Bronchial epithelial cell (primary cell): Measurements from ENCODE around the gene HYAL4. TPM values are rescaled to one million over a fixed set of nuclear protein-coding genes. Genes with fewer than 3 reads are reported as not detected.
"Not testable (repeated sequence)": the region's sequence is repeated elsewhere in the genome, so short reads cannot be mapped to it uniquely, and the experiment has no call there.

Experiments
- DNase-seq: peaks from one replicate; pipeline ENCODE4 v3.0.0-alpha.2; 2010; ENCODE audit warnings: low read depth
- FAIRE-seq: peaks from 2 replicates; lab custom pipeline; 2011; peaks lifted over from hg19 to GRCh38; lab: Jason Lieb, UNC
- H3K27me3 ChIP-seq: 2 replicates; pipeline ENCODE4 v1.5.1; 2011; ENCODE audit warnings: low read length; ENCODE audit not compliant: control insufficient read depth, insufficient read depth
- H3K36me3 ChIP-seq: 2 replicates; pipeline ENCODE4 v1.5.1; 2011; ENCODE audit warnings: low read length; ENCODE audit not compliant: control insufficient read depth, insufficient read depth
- H3K4me3 ChIP-seq: 2 replicates; pipeline ENCODE4 v1.5.1; 2011; ENCODE audit warnings: mild to moderate bottlenecking, low read depth, low read length, control low read depth
- total RNA-seq: library from RNA; depleted of rRNA; stranded (reverse); fragments of >200 nt; gene quantifications from 2 replicates; pipeline ENCODE4 v1.2.1, GENCODE V29; 2014
- TF ChIP-seq, protein P1 (sequence below): IDR thresholded peaks from 2 replicates; pipeline ENCODE4 v1.5.1; 2011; ENCODE audit warnings: mild to moderate bottlenecking, moderate library complexity, low read length, control low read depth, inconsistent platforms; ENCODE audit not compliant: insufficient read depth, severe bottlenecking

HYAL4 gene
- total RNA-seq, 1 donor from 2014 or later: under 0.01 TPM

DNA sequence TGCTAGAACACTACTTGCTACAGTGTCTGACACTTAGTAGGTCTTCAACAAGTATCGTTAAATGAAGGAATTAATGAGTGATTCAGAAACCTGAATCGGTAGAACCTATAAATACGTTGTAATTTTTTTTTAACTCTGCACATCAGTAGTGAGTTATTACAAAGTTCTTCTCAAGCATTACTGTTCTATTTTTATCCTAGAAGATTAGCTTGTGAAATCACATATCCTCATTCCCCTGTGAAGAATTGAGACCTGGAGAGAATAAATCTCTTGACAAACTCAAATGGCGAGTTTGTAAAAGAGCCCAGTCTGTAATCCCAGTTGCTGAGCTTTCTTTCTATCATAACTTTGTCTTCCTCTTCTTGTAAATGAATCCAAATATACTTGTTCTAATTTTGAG, 34.7 kb downstream of the HYAL4 start:
- no peak for FAIRE-seq
- no peak overlapping the region for H3K4me3 ChIP-seq
- DNase-seq: no peak
- no peaks in the 10 kb centered on the region for H3K27me3 ChIP-seq
- TF ChIP-seq, protein P1, sequence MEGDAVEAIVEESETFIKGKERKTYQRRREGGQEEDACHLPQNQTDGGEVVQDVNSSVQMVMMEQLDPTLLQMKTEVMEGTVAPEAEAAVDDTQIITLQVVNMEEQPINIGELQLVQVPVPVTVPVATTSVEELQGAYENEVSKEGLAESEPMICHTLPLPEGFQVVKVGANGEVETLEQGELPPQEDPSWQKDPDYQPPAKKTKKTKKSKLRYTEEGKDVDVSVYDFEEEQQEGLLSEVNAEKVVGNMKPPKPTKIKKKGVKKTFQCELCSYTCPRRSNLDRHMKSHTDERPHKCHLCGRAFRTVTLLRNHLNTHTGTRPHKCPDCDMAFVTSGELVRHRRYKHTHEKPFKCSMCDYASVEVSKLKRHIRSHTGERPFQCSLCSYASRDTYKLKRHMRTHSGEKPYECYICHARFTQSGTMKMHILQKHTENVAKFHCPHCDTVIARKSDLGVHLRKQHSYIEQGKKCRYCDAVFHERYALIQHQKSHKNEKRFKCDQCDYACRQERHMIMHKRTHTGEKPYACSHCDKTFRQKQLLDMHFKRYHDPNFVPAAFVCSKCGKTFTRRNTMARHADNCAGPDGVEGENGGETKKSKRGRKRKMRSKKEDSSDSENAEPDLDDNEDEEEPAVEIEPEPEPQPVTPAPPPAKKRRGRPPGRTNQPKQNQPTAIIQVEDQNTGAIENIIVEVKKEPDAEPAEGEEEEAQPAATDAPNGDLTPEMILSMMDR: no peak
- H3K36me3 ChIP-seq: no peaks in the 10 kb centered on the region

DNA sequence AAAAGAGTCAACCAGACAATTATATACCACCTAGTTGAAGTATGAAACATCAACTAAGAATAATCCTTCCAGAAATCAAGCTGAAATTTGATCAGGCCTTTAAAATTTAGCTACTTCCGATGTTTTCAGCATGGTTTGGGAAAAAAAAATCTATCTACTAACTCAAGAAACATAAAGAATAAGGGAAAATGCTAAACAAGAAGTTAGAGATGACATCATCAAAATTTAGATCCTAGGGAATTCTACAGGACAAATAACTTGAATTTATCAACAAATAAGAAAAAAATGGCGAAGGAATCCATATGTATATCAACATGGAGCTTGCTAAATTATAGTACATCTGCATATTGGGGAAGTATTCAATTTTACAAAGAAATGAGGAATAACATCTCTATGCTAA, 36.3 kb downstream of the HYAL4 start:
- FAIRE-seq (no peak), DNase-seq (no peak)
- Histone ChIP-seq H3K27me3 (no peaks in the 10 kb centered on the region), H3K4me3 (no peak overlapping the region), H3K36me3 (no peaks in the 10 kb centered on the region)
- TF ChIP-seq, protein P1: no peak

DNA sequence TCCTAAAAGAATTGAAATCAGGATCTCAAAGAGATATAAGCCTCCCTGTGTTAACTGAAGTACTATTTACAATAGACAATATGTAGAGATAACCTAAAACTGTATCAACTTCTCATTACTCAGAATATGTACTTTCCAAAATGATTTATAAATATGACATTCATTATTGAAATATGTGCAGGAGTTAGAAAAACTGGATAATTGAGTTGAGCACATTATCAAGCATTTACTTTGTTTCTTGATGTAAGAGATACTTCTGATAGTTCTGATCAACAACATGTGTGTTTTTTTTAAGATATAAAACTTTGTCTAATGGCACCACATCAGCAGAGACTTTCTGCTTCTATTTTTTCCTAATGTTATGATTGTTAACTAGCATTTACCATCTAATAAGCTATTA, 38.2 kb downstream of the HYAL4 start:
- H3K4me3 ChIP-seq: no peak overlapping the region
- no peaks in the 10 kb centered on the region for H3K27me3 ChIP-seq
- DNase-seq (no peak), FAIRE-seq (no peak)
- TF ChIP-seq, protein P1: no peak
- H3K36me3 ChIP-seq: no peaks in the 10 kb centered on the region

DNA sequence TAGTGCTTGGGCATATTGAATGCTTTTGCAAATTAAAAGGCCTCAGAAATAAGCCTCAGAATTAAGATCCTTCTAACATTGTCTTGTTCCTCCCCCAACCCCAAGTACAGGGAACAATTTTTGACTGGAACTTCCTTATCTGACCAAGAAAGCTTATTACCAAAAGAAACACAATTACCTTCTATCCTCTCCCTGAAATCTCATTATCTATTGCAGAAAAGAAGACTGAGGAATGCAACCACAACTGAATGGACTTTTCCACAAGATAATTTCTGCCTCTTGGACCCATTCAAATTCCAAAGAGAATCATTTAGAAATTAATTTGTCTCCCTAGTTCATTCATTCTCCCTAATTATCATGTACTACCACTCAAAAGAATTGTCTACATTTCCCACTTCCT, 43.2 kb downstream of the HYAL4 start:
- Histone ChIP-seq H3K4me3 (no peak overlapping the region), H3K36me3 (no peaks in the 10 kb centered on the region), H3K27me3 (no peaks in the 10 kb centered on the region)
- FAIRE-seq (no peak), DNase-seq (no peak)
- TF ChIP-seq, protein P1: no peak

DNA sequence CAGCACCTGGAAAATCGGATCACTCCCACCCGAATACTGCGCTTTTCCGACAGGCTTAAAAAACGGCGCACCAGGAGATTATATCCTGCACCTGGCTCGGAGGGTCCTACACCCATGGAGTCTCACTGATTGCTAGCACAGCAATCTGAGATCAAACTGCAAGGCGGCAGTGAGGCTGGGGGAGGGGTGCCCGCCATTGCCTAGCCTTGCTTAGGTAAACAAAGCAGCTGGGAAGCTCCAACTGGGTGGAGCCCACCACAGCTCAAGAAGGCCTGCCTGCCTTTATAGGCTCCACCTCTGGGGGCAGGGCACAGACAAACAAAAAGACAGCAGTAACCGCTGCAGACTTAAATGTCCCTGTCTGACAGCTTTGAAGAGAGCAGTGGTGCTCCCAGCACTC, 49.8 kb downstream of the HYAL4 start:
- H3K36me3 ChIP-seq, DNase-seq, H3K4me3 ChIP-seq, FAIRE-seq, H3K27me3 ChIP-seq: not testable (repeated sequence)

DNA sequence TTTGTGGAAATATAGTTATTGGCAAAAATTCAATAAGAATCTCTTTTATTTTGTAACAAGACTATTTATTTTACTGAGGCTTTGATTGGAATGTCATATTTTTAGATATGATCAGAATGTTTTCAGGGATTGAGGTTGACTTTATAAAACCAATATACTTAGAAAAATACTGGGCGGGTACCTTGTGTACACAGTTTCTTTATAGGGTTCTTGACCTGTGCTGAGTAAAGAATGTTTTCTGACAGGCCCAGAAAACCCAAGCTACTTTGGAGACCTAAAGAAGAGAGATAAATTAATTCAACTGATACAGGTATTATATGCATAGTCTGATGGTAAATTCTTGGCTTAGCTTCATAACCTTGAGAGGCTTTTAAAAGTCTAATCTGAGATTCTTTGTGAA, 56.1 kb downstream of the HYAL4 start:
- Histone ChIP-seq H3K36me3 (no peaks in the 10 kb centered on the region), H3K27me3 (no peaks in the 10 kb centered on the region), H3K4me3 (no peak overlapping the region)
- TF ChIP-seq, protein P1: no peak
- DNase-seq (no peak), FAIRE-seq (no peak)
